Measurements from ENCODE around the gene PIP5K1A.

Gene PIP5K1A

DNA sequence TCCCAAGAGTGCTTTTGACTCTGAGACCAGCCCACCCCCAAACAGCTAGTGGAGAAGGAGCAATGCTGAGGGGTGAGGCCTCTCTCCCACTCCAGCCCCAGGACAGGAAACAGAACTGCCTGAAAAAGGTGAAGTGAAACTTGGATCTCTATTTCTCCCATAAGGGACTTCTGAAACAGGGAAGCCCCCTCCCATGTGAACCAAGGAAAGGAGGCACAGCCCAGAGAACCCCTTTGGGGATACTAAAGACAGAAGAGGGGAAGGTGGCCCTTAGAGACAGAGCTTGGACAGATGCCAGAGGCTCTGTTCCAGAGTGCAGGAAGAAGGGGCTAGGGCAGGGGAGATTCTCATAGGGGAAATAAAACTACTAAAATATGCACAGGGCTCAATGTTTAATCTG is 39.0 kb upstream of the PIP5K1A start:
- Histone ChIP-seq H3K27me3 (ENCODE audit: insufficient read depth, low read depth, severe bottlenecking) (no peaks in the 10 kb centered on the region), H3K27ac (no peak overlapping the region), H3K9me3 (ENCODE audit: severe bottlenecking) (no peaks in the 10 kb centered on the region), H3K36me3 (peaks cover 49% of the 10 kb centered on the region), H3K4me3 (ENCODE audit: low read depth, low read length) (no peak overlapping the region)
- TF ChIP-seq, protein P1, sequence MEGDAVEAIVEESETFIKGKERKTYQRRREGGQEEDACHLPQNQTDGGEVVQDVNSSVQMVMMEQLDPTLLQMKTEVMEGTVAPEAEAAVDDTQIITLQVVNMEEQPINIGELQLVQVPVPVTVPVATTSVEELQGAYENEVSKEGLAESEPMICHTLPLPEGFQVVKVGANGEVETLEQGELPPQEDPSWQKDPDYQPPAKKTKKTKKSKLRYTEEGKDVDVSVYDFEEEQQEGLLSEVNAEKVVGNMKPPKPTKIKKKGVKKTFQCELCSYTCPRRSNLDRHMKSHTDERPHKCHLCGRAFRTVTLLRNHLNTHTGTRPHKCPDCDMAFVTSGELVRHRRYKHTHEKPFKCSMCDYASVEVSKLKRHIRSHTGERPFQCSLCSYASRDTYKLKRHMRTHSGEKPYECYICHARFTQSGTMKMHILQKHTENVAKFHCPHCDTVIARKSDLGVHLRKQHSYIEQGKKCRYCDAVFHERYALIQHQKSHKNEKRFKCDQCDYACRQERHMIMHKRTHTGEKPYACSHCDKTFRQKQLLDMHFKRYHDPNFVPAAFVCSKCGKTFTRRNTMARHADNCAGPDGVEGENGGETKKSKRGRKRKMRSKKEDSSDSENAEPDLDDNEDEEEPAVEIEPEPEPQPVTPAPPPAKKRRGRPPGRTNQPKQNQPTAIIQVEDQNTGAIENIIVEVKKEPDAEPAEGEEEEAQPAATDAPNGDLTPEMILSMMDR (IDR thresholded peaks at IDR 0.05; ENCODE audit: low read depth, low read length) = no peak
- no peak for DNase-seq

DNA sequence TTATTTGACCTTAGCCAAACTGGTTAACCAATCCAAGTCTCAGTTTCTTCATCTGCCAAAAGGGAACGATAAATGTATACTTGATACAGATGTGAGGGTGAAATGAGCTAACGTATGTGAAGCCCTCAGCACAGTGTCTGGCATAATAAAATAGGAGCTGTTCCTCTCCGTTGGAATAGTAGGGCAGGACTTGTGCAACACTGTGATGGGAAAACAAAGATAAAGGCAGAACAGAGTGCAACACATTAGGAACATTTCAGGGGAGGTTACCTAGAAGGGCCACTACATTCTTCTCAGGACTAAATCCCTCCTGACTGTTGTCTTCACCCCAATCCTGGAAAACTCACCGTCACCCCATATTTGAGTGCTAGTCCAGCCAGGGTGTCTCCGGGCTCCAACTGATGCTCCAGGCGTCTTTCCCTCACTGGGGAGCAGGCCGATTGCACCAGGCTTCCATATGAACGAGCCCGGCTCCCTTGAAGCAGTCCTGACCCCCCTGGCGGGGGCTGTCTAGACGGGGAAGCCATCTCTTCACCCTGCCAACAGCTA is 33.5 kb upstream of the PIP5K1A start:
- no peak for DNase-seq
- Histone ChIP-seq H3K4me3 (ENCODE audit: low read depth, low read length) (peak overlapping the region; percentile 84), H3K36me3 (peaks cover 46% of the 10 kb centered on the region), H3K9me3 (ENCODE audit: severe bottlenecking) (no peaks in the 10 kb centered on the region), H3K27me3 (ENCODE audit: insufficient read depth, low read depth, severe bottlenecking) (no peaks in the 10 kb centered on the region), H3K27ac (peak overlapping the region; percentile 86)
- TF ChIP-seq, protein P1 (IDR thresholded peaks at IDR 0.05; ENCODE audit: low read depth, low read length) = 0 out of 2 replicates have a peak, but pooled peaks have one; percentile 3

DNA sequence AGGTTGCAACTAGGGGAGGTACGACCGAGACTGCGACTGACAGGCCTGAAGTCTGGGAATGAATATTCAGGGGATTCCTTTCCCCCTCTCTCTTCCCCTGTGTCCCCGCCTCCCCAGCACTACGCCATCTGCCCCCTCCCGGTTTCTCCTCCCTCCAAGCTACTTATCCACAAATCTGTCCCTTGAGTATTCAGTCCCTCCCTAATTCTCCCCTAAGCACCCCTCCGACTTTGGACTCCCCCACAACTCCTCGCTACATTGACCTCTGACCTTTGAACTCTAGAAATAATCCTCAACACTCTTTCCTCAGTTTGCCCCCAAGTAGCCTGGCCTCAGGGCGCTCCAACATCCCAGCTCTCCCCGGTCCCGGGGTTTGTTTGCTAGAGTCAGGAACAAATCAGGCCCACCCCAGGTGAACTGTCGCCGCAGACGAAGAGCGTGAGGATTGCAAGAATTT is 33.0 kb upstream of the PIP5K1A start:
- TF ChIP-seq, protein P1 (IDR thresholded peaks at IDR 0.05; ENCODE audit: low read depth, low read length) = no peak
- H3K9me3 ChIP-seq (ENCODE audit: severe bottlenecking) = no peaks in the 10 kb centered on the region
- H3K36me3 ChIP-seq = peaks cover 48% of the 10 kb centered on the region
- peak overlapping the region; percentile 84 for H3K4me3 ChIP-seq (ENCODE audit: low read depth, low read length)
- DNase-seq = peak; percentile 98
- H3K27ac ChIP-seq = peak overlapping the region; percentile 86
- no peaks in the 10 kb centered on the region for H3K27me3 ChIP-seq (ENCODE audit: insufficient read depth, low read depth, severe bottlenecking)

DNA sequence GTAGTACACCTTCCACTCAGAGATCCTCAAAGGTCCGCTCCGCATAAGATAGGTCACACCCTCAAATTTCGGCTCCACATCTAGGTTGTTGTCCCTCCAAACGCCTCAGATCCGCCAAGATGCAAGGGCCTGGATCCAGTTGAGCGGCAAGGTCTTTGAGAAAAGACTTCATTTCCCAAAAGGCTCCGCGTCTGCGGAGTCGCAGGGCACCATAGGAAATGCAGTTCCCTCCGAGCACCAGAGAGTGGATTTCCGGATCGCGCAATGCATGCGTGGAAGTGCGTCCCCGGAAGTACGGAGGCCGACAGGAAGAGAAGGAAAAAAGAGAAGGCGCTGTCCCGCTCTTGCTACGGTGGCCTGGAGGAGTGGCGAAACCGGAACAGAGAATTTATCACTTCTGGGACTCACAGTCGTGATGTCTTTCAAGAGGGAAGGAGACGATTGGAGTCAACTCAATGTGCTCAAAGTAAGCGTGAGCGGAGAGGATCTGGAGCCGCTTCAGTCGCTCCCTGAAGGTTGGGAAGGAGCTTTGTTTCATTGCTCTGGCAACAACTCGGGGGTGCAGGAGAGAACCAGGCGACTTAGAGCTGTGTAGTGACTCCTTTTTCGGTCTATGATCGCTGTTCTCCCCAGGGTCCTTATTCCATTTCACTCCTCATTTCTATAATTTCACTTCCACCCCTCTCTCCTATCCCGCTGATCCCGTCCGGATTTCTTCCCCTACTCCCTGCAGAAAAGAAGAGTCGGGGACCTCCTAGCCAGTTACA is 32.4 kb upstream of the PIP5K1A start, which contains the start of the genes LYSMD1 and SCNM1:
Gene LYSMD1, minus strand, starts transcription at position 165 of the 767 bp plus-strand sequence. CDS start 644 bp downstream, outside the sequence.
Gene SCNM1, plus strand, starts transcription at position 407 of the 767 bp plus-strand sequence. Its CDS starts 9 bp downstream, at position 416.
- DNase-seq = peak; percentile 100
- peaks cover 48% of the 10 kb centered on the region for H3K36me3 ChIP-seq
- peak within 1 kb of the TSS; percentile 86 for H3K27ac ChIP-seq
- TF ChIP-seq, protein P1 (IDR thresholded peaks at IDR 0.05; ENCODE audit: low read depth, low read length) = 0 out of 2 replicates have a peak, but pooled peaks have one; percentile 3
- peak within 1 kb of the TSS; percentile 84 for H3K4me3 ChIP-seq (ENCODE audit: low read depth, low read length)
- H3K9me3 ChIP-seq (ENCODE audit: severe bottlenecking) = no peaks in the 10 kb centered on the region
- H3K27me3 ChIP-seq (ENCODE audit: insufficient read depth, low read depth, severe bottlenecking) = no peaks in the 10 kb centered on the region

DNA sequence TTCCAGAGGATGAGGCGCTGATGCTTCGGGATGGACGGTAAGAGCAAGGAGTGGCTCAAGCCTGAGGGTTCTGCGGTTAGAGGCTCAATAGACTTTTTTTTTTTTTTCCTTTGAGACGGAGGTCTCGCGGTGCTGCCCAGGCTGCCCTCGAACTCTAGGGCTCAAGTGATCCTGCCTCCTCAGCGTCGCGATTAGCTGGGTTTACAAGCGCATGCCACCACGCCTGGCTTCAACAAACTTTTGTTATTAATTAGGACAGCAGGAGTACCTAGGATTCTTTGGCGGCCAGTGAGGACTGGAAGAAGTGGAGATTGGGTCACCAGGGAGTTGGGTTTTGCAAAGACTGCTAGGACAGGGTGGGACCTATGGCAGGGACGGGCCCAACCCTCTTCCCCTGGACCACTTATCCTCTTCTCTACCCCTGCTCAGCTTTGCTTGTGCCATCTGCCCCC is 31.8 kb upstream of the PIP5K1A start:
- Histone ChIP-seq H3K27ac (peak overlapping the region; percentile 86), H3K36me3 (peaks cover 46% of the 10 kb centered on the region), H3K9me3 (ENCODE audit: severe bottlenecking) (no peaks in the 10 kb centered on the region), H3K27me3 (ENCODE audit: insufficient read depth, low read depth, severe bottlenecking) (no peaks in the 10 kb centered on the region), H3K4me3 (ENCODE audit: low read depth, low read length) (peak overlapping the region; percentile 84)
- TF ChIP-seq, protein P1 (IDR thresholded peaks at IDR 0.05; ENCODE audit: low read depth, low read length) = no peak
- no peak for DNase-seq

All from WERI-Rb-1 (cell line).